ENCODE results near the gene PLSCR4. TPM values are rescaled to one million over a fixed set of nuclear protein-coding genes. Genes with fewer than 3 reads are reported as not detected.
A peak's percentile ranks its signal among the peaks of the same experiment; 100 is the strongest.

Gene PLSCR4
- total RNA-seq, 1 donor from 2014 or later = 50.3 TPM

DNA sequence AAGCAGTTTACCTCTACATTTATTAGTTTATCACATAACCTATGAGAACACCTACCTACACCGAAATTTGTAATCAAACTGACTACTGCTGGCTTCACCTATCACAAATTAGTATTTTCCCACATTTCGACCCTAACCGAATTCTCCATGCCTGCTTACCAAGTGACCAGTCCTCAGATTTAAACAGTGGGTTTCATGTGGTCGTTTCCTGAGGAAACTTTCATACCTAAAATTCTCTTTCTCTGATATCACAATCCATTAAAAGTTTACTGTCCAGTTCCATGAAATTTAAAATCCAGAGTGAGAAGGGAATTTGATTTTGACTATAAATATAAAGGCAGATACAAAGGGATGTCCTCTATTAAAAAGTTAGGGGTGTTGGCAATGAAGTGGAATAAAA is 91.9 kb downstream of the PLSCR4 start:
- Histone ChIP-seq H3K9me3 (no peaks in the 10 kb centered on the region), H3K4me3 (peak overlapping the region; percentile 73 to 80), H3K27ac (peak overlapping the region; percentile 95), H3K36me3 (no peaks in the 10 kb centered on the region), H3K27me3 (no peaks in the 10 kb centered on the region), H3K4me1 (peaks cover 23% of the 10 kb centered on the region)
- TF ChIP-seq, protein P1, sequence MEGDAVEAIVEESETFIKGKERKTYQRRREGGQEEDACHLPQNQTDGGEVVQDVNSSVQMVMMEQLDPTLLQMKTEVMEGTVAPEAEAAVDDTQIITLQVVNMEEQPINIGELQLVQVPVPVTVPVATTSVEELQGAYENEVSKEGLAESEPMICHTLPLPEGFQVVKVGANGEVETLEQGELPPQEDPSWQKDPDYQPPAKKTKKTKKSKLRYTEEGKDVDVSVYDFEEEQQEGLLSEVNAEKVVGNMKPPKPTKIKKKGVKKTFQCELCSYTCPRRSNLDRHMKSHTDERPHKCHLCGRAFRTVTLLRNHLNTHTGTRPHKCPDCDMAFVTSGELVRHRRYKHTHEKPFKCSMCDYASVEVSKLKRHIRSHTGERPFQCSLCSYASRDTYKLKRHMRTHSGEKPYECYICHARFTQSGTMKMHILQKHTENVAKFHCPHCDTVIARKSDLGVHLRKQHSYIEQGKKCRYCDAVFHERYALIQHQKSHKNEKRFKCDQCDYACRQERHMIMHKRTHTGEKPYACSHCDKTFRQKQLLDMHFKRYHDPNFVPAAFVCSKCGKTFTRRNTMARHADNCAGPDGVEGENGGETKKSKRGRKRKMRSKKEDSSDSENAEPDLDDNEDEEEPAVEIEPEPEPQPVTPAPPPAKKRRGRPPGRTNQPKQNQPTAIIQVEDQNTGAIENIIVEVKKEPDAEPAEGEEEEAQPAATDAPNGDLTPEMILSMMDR (IDR thresholded peaks at IDR 0.05) = no peak
- TF ChIP-seq POLR2AphosphoS5 (IDR thresholded peaks at IDR 0.05; ENCODE audit: insufficient read depth in 1 of 2, low read depth in 1 of 2) = no peak
- TF ChIP-seq POLR2A (IDR thresholded peaks at IDR 0.05) = no peak
- DNase-seq (ENCODE audit: extremely low spot score in 2 of 2) = no peak
- intact Hi-C loops (cut with DNase I) = no loop called here

DNA sequence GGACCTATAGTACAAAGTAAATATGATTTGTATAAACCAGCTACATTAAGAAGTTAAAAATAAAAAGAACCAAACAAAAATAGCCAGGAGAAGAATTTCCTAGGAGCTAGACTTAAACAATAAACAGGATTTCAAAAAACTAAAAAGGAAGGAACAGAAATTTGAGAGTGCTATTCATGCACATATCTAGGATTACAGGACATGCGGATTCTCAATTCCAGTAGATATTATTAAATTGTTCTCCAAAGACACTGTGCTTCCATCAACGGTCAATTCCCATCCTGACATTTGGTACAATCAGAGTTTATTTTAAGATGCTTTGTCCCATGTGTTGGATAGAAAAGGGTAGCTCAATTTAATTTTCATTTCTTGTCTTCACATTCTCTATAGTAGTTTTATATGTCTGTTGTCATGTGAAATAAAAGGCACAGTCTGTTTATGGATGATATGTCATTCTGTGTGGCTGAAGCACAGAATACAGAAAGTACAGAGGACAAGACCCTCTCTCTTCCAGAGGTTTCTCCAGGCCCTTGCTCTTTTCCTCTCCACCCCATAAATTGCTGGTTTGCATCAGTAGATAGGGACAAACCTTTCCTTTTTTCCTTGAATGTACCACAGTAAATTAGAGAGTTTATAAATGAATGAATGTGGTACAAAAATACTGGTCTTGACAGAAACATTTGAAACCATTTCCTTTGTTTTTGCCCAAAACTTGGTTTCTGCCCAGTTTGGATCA is 93.4 kb downstream of the PLSCR4 start:
- Histone ChIP-seq H3K4me3 (peak overlapping the region in 1 of 2 donors; percentile 12), H3K27ac (peak overlapping the region; percentile 95), H3K9me3 (no peaks in the 10 kb centered on the region), H3K27me3 (no peaks in the 10 kb centered on the region), H3K4me1 (peaks cover 21% of the 10 kb centered on the region), H3K36me3 (no peaks in the 10 kb centered on the region)
- intact Hi-C loops (cut with DNase I) = no loop called here
- DNase-seq (ENCODE audit: extremely low spot score in 2 of 2) = no peak
- TF ChIP-seq POLR2A (IDR thresholded peaks at IDR 0.05) = no peak
- no peak for TF ChIP-seq POLR2AphosphoS5 (IDR thresholded peaks at IDR 0.05; ENCODE audit: insufficient read depth in 1 of 2, low read depth in 1 of 2)
- TF ChIP-seq, protein P1 (IDR thresholded peaks at IDR 0.05) = no peak

DNA sequence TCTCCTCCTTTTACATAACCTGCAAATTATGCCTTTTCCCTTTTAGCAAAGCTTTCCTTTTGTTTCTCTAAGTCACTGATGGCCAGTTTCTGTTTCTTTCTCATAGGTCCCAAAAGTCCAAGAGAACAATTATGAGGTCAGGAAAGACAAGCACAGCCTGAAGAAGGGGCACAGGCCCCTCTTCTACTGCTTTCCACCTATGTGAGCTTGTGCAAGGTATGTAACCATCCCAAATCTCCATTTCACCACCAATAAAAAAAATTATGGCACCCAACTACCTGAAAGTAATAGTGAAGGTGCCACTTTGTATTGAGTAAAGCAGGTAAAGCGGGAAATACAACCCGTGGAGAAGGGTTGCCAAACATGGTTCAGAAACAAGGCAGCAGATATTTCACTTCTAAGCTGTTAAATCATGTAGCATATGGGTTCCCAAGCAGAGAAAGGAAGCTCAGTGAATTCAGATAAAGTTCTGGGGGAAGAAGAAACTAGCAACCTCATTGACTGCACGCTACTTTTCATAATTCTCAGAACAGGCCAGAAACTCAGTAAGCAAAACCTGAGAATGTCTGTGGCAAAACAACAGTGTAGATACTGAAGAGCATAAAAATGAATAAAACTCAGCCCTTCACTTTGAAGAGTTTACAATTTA is 94.1 kb downstream of the PLSCR4 start:
- Histone ChIP-seq H3K4me1 (peaks cover 14% of the 10 kb centered on the region), H3K36me3 (no peaks in the 10 kb centered on the region), H3K9me3 (no peaks in the 10 kb centered on the region), H3K27ac (peak overlapping the region; percentile 69), H3K4me3 (peak overlapping the region; percentile 4 to 12), H3K27me3 (no peaks in the 10 kb centered on the region)
- no peak for DNase-seq (ENCODE audit: extremely low spot score in 2 of 2)
- intact Hi-C loops (cut with DNase I) = no loop called here
- TF ChIP-seq, protein P1 (IDR thresholded peaks at IDR 0.05) = no peak
- no peak for TF ChIP-seq POLR2A (IDR thresholded peaks at IDR 0.05)
- TF ChIP-seq POLR2AphosphoS5 (IDR thresholded peaks at IDR 0.05; ENCODE audit: insufficient read depth in 1 of 2, low read depth in 1 of 2) = no peak

DNA sequence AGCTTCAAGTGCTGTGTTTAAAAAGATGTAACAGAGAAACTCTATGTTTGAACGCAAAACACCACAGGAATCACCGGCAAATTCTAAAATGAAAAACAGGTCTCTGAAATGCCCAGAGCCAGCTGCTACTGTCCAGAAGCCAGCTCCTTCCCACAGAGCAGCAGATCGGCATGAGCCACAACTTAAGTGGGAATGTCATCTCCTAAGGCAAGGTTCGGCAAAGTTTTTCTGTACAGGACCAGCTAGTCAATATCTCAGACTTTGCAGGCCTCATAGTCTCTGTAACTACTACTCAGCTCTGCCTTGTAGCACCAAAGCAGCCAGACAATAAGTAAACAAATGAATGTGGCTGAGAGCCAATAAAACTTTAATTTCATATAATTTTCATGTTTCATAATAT is 94.8 kb downstream of the PLSCR4 start:
- Histone ChIP-seq H3K9me3 (no peaks in the 10 kb centered on the region), H3K4me3 (peak overlapping the region; percentile 9 to 12), H3K36me3 (no peaks in the 10 kb centered on the region), H3K4me1 (peaks cover 13% of the 10 kb centered on the region), H3K27me3 (no peaks in the 10 kb centered on the region), H3K27ac (peak overlapping the region; percentile 69)
- no peak for DNase-seq (ENCODE audit: extremely low spot score in 2 of 2)
- intact Hi-C loops (cut with DNase I) = no loop called here
- TF ChIP-seq POLR2AphosphoS5 (IDR thresholded peaks at IDR 0.05; ENCODE audit: insufficient read depth in 1 of 2, low read depth in 1 of 2) (peak in 1 of 2 donors; percentile 12), POLR2A (IDR thresholded peaks at IDR 0.05) (no peak)
- TF ChIP-seq, protein P1 (IDR thresholded peaks at IDR 0.05) = no peak

DNA sequence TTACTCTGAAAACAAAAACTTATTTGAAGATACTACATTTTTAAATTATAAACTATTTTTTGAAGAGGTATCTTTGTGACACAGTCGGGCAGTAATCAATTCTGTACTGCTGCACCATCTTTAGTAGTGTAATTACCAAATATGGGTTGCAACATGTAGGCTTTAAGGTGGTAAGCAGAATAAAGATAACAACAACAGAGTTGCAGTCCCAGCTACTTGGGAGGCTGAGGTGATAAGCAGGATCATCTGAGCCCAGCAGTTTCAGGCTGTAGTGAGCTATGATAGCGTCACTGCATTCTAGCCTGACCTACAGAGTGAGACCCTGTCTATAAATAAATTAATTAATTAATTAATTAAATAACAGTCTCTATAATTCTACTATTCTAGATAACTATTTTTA is 95.9 kb downstream of the PLSCR4 start:
- Histone ChIP-seq H3K27me3 (no peaks in the 10 kb centered on the region), H3K4me3 (no peak overlapping the region), H3K27ac (no peak overlapping the region), H3K9me3 (no peaks in the 10 kb centered on the region), H3K4me1 (peaks cover 13% of the 10 kb centered on the region), H3K36me3 (no peaks in the 10 kb centered on the region)
- TF ChIP-seq, protein P1 (IDR thresholded peaks at IDR 0.05) = no peak
- TF ChIP-seq POLR2A (IDR thresholded peaks at IDR 0.05) (no peak), POLR2AphosphoS5 (IDR thresholded peaks at IDR 0.05; ENCODE audit: insufficient read depth in 1 of 2, low read depth in 1 of 2) (no peak)
- intact Hi-C loops (cut with DNase I) = no loop called here
- DNase-seq (ENCODE audit: extremely low spot score in 2 of 2) = no peak

All from vagina (tissue), 2 donors.